Right lobe of liver (tissue), 6 donors: ENCODE measurements around the gene LMNTD1. TPM values are rescaled to one million over a fixed set of nuclear protein-coding genes. Genes with fewer than 3 reads are reported as not detected.

Experiments
- ATAC-seq, 4 donors: fragments of 200-7000 bp; cut with Tn5 transposase; one replicate each; pipeline ENCODE4 v1.9.1; 2020; ENCODE audit warnings: mild to moderate bottlenecking in 4 of 4, moderate library complexity in 4 of 4
- DNase-seq, 3 donors: peaks; one replicate each; pipeline ENCODE4 v3.0.0-alpha.2; 2020
- H3K27ac ChIP-seq, 3 donors: fragments of 200-600 bp; one replicate each; pipeline ENCODE4 v1.8.0; 2022
- H3K27me3 ChIP-seq, 2 donors: fragments of 200-600 bp; one replicate each; pipeline ENCODE4 v1.8.0; 2022
- H3K36me3 ChIP-seq, 4 donors: fragments of 200-600 bp; sonication (generic) in 1 of 4; one replicate each; pipeline versions ENCODE4 v1.5.1 to v1.8.0; 2017 to 2022; ENCODE audit warnings: control low read depth in 1 of 4
- H3K4me1 ChIP-seq, 4 donors: fragments of 200-600 bp; sonication (generic) in 1 of 4; one replicate each; pipeline versions ENCODE4 v1.5.1 to v1.8.0; 2017 to 2022; ENCODE audit warnings: control low read depth in 1 of 4
- H3K4me3 ChIP-seq, 3 donors: fragments of 200-600 bp; one replicate each; pipeline ENCODE4 v1.8.0; 2022
- H3K9me3 ChIP-seq, 4 donors: fragments of 200-600 bp; sonication (generic) in 1 of 4; one replicate each; pipeline versions ENCODE4 v1.5.1 to v1.8.0; 2017 to 2022; ENCODE audit warnings: control low read depth in 1 of 4
- POLR2A ChIP-seq: fragments of 450-650 bp; IDR thresholded peaks from one replicate; pipeline ENCODE4 v1.6.1; 2017; ENCODE audit warnings: antibody characterized with exemption, mild to moderate bottlenecking
- WGBS: methylation state at CpG from one replicate; pipeline ENCODE4 v1.1.6; 2018; ENCODE audit warnings: low coverage, low lambda C conversion rate; ENCODE audit not compliant: insufficient coverage; ENCODE audit errors: missing lambda C conversion rate; 5-methylcytosine and 5-hydroxymethylcytosine counted together
- intact Hi-C, 2 donors: fragments of 100-400 bp; cut with DNase I; formaldehyde crosslinking; loops; one replicate each; pipeline versions ENCODE4 v1.11.2 to v1.14.1; 2022
- total RNA-seq, 6 experiments: library from RNA; depleted of rRNA in 2 of 6; stranded (reverse); fragments of >200 nt in 2 of 6; fragmentation: NEBNext Ultra II Directional in 3 of 6; extraction: Animal tissue kit (Norgen Biotek cat#: 25700) in 3 of 6; gene quantifications; one replicate each; pipeline versions ENCODE4 v1.1.0 to v1.2.4, GENCODE V29; 2016 to 2023
- TF ChIP-seq, protein P1 (sequence below), 4 donors: fragments of 200-600 bp in 3 of 4; fragments of 450-650 bp in 1 of 4; IDR thresholded peaks; one replicate each; pipeline versions ENCODE4 v1.5.1 to v1.8.0; 2016 to 2022; ENCODE audit warnings: antibody characterized with exemption in 4 of 4, mild to moderate bottlenecking in 2 of 4
- donor health status: DM: no; HTN: yes; CAD: no.
- donor health status: DM: no; HTN: no; CAD: no.
- donor health status: DM: no; HTN: no; CAD: no.
- donor health status: DM: no; HTN: yes; CAD: no.
- donor health status: DM: no; HTN: yes; CAD: no.

The LMNTD1 gene
- total RNA-seq, 6 experiments from 2014 or later: not detected

- Histone ChIP-seq H3K9me3 (no peaks in the 10 kb centered on the region), H3K27me3 (no peaks in the 10 kb centered on the region), H3K4me1 (peaks cover 0 to 21% (median 5%) of the 10 kb centered on the region in 4 donors), H3K4me3 (no peak overlapping the region), H3K36me3 (no peaks in the 10 kb centered on the region), H3K27ac (peak overlapping the region in 2 of 3 donors; percentile 68 to 85)
- TF ChIP-seq, protein P1, sequence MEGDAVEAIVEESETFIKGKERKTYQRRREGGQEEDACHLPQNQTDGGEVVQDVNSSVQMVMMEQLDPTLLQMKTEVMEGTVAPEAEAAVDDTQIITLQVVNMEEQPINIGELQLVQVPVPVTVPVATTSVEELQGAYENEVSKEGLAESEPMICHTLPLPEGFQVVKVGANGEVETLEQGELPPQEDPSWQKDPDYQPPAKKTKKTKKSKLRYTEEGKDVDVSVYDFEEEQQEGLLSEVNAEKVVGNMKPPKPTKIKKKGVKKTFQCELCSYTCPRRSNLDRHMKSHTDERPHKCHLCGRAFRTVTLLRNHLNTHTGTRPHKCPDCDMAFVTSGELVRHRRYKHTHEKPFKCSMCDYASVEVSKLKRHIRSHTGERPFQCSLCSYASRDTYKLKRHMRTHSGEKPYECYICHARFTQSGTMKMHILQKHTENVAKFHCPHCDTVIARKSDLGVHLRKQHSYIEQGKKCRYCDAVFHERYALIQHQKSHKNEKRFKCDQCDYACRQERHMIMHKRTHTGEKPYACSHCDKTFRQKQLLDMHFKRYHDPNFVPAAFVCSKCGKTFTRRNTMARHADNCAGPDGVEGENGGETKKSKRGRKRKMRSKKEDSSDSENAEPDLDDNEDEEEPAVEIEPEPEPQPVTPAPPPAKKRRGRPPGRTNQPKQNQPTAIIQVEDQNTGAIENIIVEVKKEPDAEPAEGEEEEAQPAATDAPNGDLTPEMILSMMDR (IDR thresholded peaks at IDR 0.05): no peak
- no peak for TF ChIP-seq POLR2A
- WGBS: 19% methylated on average over 5 of the region's 5 CpGs
- ATAC-seq (peak; percentile 98 to 99 (median 98)), DNase-seq (no peak)
- intact Hi-C loops: no loop called here
These were observed 31.3 kb downstream of the LMNTD1 start for GRCh38 chr12:25521625-25522256.

DNA sequence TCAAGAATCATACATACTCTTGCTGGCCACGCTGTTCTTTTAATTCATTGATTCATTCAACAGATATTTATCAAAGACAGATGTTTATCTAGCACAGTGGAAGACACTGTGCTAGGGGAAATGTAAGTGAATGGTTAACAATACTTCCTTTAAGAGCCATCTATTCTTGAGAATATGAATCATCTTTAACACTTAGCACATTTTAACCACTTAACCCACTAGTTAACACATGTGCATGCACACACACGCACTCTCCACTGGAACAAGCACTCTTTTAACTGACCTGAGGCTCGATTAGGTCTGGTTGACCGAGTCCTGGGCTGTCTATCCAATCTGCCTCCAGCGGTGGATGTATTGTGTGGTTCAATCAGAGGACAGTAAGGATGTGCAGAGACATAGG lies 34.6 kb downstream of the LMNTD1 start:
- TF ChIP-seq, protein P1 (IDR thresholded peaks at IDR 0.05): no peak
- TF ChIP-seq POLR2A: no peak
- Histone ChIP-seq H3K4me1 (peaks cover 0 to 21% (median 5%) of the 10 kb centered on the region in 4 donors), H3K27ac (no peak overlapping the region), H3K4me3 (no peak overlapping the region), H3K9me3 (no peaks in the 10 kb centered on the region), H3K36me3 (no peaks in the 10 kb centered on the region), H3K27me3 (no peaks in the 10 kb centered on the region)
- 77% methylated on average over 5 of the region's 5 CpGs for WGBS
- ATAC-seq (no peak), DNase-seq (no peak)
- intact Hi-C loops: no loop called here

DNA sequence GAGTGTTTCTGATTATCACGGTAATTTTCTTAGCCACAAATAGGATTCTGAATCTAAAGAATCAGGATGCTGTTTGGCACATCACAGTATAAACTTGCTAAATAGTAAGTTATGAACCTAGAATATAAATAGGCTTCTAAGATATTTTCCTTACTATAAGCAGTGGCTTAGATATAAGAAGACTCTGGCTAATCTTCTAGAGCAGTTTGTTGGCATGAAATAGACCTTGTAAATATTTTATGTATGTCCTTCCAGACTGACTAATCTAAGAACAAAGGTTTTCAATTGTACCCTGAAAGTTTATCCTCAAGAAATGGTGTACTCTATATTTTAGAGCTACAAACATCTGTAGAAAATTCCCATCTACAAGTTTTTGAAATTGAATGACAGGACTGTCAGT lies 48.3 kb downstream of the LMNTD1 start:
- ATAC-seq: no peak
- H3K36me3 ChIP-seq: no peaks in the 10 kb centered on the region
- no peaks in the 10 kb centered on the region for H3K27me3 ChIP-seq
- no peaks in the 10 kb centered on the region for H3K9me3 ChIP-seq
- DNase-seq: no peak
- peaks cover 0 to 10% (median 4%) of the 10 kb centered on the region in 4 donors for H3K4me1 ChIP-seq
- TF ChIP-seq POLR2A: no peak
- TF ChIP-seq, protein P1 (IDR thresholded peaks at IDR 0.05): no peak
- intact Hi-C loops: no loop called here
- WGBS: 91% methylated on average over 1 of the region's 1 CpG
- no peak overlapping the region for H3K27ac ChIP-seq
- no peak overlapping the region for H3K4me3 ChIP-seq

DNA sequence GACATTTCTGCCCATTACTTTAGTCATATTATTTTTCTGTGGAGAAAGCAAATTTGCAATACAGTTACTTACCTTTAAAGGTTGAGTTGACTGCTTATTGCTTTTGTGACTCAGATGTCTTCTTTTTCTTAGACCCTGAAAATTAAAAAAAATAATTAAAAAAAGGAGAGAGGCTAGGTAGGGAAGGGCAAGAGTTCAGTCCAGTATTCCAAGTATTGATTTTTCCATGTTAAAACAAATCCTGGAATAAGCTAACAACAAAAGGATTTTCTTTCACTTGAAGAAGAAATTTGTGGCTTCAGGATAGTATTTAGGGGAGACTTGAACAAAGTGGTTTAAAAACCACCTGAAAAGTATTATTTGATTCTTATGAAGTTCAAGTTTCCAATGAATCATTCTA lies 49.4 kb downstream of the LMNTD1 start:
- ATAC-seq: peak in 3 of 4 donors; percentile 56 to 65 (median 59)
- no peak for DNase-seq
- H3K27me3 ChIP-seq: no peaks in the 10 kb centered on the region
- H3K36me3 ChIP-seq: no peaks in the 10 kb centered on the region
- intact Hi-C loops: no loop called here
- H3K4me1 ChIP-seq: peaks cover 0 to 10% (median 4%) of the 10 kb centered on the region in 4 donors
- no peaks in the 10 kb centered on the region for H3K9me3 ChIP-seq
- TF ChIP-seq POLR2A: no peak
- TF ChIP-seq, protein P1 (IDR thresholded peaks at IDR 0.05): no peak
- H3K4me3 ChIP-seq: no peak overlapping the region
- no peak overlapping the region for H3K27ac ChIP-seq
